ENCODE results near the gene NAP1L4. TPM values are rescaled to one million over a fixed set of nuclear protein-coding genes. Genes with fewer than 3 reads are reported as not detected.

Gene NAP1L4
- total RNA-seq, 1 experiment from 2014 or later = 189 TPM

DNA sequence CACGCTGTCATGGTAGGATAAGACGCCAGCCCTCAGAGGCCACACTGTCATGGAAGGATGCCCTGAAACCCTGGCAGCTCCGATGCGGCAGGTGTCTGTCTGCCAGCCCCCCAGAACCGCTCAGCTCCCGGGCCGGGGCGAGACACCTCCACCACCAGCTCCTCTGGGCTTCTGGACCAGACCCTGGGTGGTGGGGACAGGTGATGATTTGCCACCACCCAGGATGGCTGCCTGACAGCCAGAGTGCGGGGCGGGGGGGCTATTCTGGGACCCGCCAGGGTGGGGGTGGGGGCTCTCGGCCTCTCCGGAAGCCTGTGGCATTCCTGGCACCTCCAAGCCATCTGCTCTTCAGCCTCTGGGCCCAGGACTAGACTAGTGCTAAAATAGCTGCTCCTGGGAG is 72.3 kb downstream of the NAP1L4 start:
- Mint-ChIP-seq H3K36me3 (no peaks in the 10 kb centered on the region), H3K4me1 (no peaks in the 10 kb centered on the region), H3K27ac (no peak overlapping the region), H3K4me3 (no peak overlapping the region), H3K9me3 (no peaks in the 10 kb centered on the region), H3K27me3 (ENCODE audit: low read depth) (no peaks in the 10 kb centered on the region)
- ChIA-PET CTCF (interaction anchor here (1.5 to 4.3 kb wide), 3 partner anchors 10 to 388 kb away, joined by 5 to 16 read pairs (median 7); partner anchors contain the start of gene PHLDA2), POLR2A (no interaction called here)
- TF ChIP-seq, protein P1, sequence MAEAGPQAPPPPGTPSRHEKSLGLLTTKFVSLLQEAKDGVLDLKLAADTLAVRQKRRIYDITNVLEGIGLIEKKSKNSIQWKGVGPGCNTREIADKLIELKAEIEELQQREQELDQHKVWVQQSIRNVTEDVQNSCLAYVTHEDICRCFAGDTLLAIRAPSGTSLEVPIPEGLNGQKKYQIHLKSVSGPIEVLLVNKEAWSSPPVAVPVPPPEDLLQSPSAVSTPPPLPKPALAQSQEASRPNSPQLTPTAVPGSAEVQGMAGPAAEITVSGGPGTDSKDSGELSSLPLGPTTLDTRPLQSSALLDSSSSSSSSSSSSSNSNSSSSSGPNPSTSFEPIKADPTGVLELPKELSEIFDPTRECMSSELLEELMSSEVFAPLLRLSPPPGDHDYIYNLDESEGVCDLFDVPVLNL (CRISPR knock-in tag; IDR thresholded peaks at IDR 0.05; ENCODE audit: borderline replicate concordance, low read depth) = no peak
- TF ChIP-seq, protein P2, sequence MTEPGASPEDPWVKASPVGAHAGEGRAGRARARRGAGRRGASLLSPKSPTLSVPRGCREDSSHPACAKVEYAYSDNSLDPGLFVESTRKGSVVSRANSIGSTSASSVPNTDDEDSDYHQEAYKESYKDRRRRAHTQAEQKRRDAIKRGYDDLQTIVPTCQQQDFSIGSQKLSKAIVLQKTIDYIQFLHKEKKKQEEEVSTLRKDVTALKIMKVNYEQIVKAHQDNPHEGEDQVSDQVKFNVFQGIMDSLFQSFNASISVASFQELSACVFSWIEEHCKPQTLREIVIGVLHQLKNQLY (CRISPR knock-in tag; IDR thresholded peaks at IDR 0.05) = no peak
- TF ChIP-seq, protein P3, sequence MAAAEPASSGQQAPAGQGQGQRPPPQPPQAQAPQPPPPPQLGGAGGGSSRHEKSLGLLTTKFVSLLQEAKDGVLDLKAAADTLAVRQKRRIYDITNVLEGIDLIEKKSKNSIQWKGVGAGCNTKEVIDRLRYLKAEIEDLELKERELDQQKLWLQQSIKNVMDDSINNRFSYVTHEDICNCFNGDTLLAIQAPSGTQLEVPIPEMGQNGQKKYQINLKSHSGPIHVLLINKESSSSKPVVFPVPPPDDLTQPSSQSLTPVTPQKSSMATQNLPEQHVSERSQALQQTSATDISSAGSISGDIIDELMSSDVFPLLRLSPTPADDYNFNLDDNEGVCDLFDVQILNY (CRISPR knock-in tag; IDR thresholded peaks at IDR 0.05) = no peak
- TF ChIP-seq ZNF121 (CRISPR knock-in tag; IDR thresholded peaks at IDR 0.05) (no peak), ETV6 (CRISPR knock-in tag; IDR thresholded peaks at IDR 0.05) (no peak)
- TF ChIP-seq, protein P4, sequence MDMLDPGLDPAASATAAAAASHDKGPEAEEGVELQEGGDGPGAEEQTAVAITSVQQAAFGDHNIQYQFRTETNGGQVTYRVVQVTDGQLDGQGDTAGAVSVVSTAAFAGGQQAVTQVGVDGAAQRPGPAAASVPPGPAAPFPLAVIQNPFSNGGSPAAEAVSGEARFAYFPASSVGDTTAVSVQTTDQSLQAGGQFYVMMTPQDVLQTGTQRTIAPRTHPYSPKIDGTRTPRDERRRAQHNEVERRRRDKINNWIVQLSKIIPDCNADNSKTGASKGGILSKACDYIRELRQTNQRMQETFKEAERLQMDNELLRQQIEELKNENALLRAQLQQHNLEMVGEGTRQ (CRISPR knock-in tag; IDR thresholded peaks at IDR 0.05) = no peak
- no peak for DNase-seq (ENCODE audit: low spot score)
- no peak for ATAC-seq

DNA sequence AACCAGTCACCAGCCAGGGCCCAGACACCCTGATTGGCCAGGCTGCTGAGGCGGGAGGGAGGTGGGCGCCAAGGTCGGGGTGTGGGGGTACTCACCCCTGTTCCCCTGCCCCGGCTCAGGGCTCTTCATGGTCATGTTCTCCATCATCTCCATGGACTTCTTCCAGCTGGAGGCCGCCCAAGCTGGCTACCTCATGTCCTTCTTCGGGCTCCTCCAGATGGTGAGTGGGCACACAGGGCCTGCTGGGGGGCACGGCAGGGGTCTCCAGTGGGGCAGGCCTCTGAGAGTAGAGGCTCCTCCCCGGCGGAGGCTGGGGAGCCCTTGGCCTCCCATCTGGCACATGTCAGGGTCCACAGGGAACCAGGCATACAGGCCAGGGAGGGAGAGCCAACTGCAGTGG is 72.9 kb downstream of the NAP1L4 start:
- DNase-seq (ENCODE audit: low spot score) (no peak), ATAC-seq (no peak)
- ChIA-PET POLR2A (no interaction called here), CTCF (interaction anchor here (2.6 to 4.3 kb wide), 2 partner anchors 11 to 27 kb away, joined by 7 to 16 read pairs; partner anchors contain the start of gene PHLDA2)
- TF ChIP-seq, protein P5, sequence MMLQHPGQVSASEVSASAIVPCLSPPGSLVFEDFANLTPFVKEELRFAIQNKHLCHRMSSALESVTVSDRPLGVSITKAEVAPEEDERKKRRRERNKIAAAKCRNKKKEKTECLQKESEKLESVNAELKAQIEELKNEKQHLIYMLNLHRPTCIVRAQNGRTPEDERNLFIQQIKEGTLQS (CRISPR knock-in tag; conservative IDR thresholded peaks at IDR 0.05) = no peak
- TF ChIP-seq ELF4 (CRISPR knock-in tag; IDR thresholded peaks at IDR 0.05; ENCODE audit: low read depth) = no peak
- TF ChIP-seq, protein P6, sequence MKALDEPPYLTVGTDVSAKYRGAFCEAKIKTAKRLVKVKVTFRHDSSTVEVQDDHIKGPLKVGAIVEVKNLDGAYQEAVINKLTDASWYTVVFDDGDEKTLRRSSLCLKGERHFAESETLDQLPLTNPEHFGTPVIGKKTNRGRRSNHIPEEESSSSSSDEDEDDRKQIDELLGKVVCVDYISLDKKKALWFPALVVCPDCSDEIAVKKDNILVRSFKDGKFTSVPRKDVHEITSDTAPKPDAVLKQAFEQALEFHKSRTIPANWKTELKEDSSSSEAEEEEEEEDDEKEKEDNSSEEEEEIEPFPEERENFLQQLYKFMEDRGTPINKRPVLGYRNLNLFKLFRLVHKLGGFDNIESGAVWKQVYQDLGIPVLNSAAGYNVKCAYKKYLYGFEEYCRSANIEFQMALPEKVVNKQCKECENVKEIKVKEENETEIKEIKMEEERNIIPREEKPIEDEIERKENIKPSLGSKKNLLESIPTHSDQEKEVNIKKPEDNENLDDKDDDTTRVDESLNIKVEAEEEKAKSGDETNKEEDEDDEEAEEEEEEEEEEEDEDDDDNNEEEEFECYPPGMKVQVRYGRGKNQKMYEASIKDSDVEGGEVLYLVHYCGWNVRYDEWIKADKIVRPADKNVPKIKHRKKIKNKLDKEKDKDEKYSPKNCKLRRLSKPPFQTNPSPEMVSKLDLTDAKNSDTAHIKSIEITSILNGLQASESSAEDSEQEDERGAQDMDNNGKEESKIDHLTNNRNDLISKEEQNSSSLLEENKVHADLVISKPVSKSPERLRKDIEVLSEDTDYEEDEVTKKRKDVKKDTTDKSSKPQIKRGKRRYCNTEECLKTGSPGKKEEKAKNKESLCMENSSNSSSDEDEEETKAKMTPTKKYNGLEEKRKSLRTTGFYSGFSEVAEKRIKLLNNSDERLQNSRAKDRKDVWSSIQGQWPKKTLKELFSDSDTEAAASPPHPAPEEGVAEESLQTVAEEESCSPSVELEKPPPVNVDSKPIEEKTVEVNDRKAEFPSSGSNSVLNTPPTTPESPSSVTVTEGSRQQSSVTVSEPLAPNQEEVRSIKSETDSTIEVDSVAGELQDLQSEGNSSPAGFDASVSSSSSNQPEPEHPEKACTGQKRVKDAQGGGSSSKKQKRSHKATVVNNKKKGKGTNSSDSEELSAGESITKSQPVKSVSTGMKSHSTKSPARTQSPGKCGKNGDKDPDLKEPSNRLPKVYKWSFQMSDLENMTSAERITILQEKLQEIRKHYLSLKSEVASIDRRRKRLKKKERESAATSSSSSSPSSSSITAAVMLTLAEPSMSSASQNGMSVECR (CRISPR knock-in tag; IDR thresholded peaks at IDR 0.05; ENCODE audit: borderline replicate concordance) = no peak
- no peak for TF ChIP-seq EMX1 (CRISPR knock-in tag; IDR thresholded peaks at IDR 0.05)
- TF ChIP-seq, protein P7, sequence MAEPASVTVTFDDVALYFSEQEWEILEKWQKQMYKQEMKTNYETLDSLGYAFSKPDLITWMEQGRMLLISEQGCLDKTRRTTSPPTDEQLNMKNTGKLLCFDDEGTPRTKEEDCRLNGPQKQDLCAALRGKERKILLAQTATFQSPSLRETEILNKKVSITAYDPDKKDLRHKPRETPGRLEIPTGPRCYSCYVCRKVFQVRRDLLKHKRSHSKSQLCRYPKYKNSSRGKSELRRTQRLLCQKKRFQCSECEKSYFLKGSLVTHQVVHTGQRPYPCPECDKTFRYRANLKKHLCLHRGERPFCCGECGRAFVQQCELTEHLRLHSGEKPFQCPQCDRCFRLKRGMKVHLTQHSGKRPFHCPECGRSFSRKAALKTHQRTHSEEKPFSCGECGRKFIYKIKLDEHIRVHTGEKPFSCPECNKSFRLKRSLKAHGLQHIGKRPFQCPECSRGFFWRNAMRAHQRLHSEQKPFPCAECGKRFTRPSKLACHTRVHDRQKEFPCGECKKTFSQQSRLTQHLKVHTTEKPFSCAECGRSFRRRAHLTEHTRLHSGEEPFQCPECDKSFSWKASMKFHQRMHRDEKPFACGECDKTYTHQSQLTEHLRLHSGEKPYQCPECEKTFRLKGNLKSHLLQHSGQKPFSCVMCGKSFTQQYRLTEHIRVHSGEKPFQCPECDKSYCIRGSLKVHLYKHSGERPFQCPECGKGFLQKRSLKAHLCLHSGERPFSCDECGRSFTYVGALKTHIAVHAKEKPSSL (CRISPR knock-in tag; conservative IDR thresholded peaks at IDR 0.05) = no peak
- TF ChIP-seq RORB (CRISPR knock-in tag; IDR thresholded peaks at IDR 0.05) = no peak
- no peak for TF ChIP-seq ETV6 (CRISPR knock-in tag; IDR thresholded peaks at IDR 0.05)
- no peak for TF ChIP-seq ZNF671 (CRISPR knock-in tag; IDR thresholded peaks at IDR 0.05)
- TF ChIP-seq, protein P8, sequence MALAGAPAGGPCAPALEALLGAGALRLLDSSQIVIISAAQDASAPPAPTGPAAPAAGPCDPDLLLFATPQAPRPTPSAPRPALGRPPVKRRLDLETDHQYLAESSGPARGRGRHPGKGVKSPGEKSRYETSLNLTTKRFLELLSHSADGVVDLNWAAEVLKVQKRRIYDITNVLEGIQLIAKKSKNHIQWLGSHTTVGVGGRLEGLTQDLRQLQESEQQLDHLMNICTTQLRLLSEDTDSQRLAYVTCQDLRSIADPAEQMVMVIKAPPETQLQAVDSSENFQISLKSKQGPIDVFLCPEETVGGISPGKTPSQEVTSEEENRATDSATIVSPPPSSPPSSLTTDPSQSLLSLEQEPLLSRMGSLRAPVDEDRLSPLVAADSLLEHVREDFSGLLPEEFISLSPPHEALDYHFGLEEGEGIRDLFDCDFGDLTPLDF (CRISPR knock-in tag; IDR thresholded peaks at IDR 0.05) = no peak
- TF ChIP-seq, protein P9, sequence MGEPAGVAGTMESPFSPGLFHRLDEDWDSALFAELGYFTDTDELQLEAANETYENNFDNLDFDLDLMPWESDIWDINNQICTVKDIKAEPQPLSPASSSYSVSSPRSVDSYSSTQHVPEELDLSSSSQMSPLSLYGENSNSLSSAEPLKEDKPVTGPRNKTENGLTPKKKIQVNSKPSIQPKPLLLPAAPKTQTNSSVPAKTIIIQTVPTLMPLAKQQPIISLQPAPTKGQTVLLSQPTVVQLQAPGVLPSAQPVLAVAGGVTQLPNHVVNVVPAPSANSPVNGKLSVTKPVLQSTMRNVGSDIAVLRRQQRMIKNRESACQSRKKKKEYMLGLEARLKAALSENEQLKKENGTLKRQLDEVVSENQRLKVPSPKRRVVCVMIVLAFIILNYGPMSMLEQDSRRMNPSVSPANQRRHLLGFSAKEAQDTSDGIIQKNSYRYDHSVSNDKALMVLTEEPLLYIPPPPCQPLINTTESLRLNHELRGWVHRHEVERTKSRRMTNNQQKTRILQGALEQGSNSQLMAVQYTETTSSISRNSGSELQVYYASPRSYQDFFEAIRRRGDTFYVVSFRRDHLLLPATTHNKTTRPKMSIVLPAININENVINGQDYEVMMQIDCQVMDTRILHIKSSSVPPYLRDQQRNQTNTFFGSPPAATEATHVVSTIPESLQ (CRISPR knock-in tag; IDR thresholded peaks at IDR 0.05) = no peak
- TF ChIP-seq HMGA2 (CRISPR knock-in tag; IDR thresholded peaks at IDR 0.05) = no peak
- TF ChIP-seq GRHL2 (CRISPR knock-in tag; IDR thresholded peaks at IDR 0.05; ENCODE audit: insufficient replicate concordance, severe bottlenecking) = no peak
- H3K4me1 Mint-ChIP-seq = no peaks in the 10 kb centered on the region
- no peak overlapping the region for H3K4me3 Mint-ChIP-seq
- no peak overlapping the region for H3K27ac Mint-ChIP-seq
- H3K9me3 Mint-ChIP-seq = no peaks in the 10 kb centered on the region
- H3K27me3 Mint-ChIP-seq (ENCODE audit: low read depth) = no peaks in the 10 kb centered on the region
- no peaks in the 10 kb centered on the region for H3K36me3 Mint-ChIP-seq

All from WTC11 (cell line).